A549 (cell line): ENCODE measurements around the gene VNN1.

ENCODE experiments used
- CTCF ChIP-seq: fragments of >200 bp; sonication (Bioruptor Twin); formaldehyde crosslinking; IDR thresholded peaks from 3 replicates; pipeline ENCODE4 v1.5.1; 2016
- EP300 ChIP-seq, 2 experiments: fragments of >200 bp; sonication (Bioruptor Twin); formaldehyde crosslinking; IDR thresholded peaks; 2 replicates in 1 of 2; 3 replicates in 1 of 2; pipeline ENCODE4 v1.6.1; 2016 to 2017
- ESRRA ChIP-seq: fragments of 150-350 bp; IDR thresholded peaks from 2 replicates; pipeline ENCODE4 v1.6.1; 2014; ENCODE audit warnings: mild to moderate bottlenecking, low read length, borderline replicate concordance
- JUNB ChIP-seq: fragments of >200 bp; sonication (Bioruptor Twin); formaldehyde crosslinking; IDR thresholded peaks from 2 replicates; pipeline ENCODE4 v1.6.1; 2016
- MYC ChIP-seq: IDR thresholded peaks from 2 replicates; pipeline ENCODE4 v1.6.1; 2012; ENCODE audit warnings: mild to moderate bottlenecking, inconsistent platforms, low read length, improper control_type of control experiment, borderline replicate concordance
- POLR2A ChIP-seq: IDR thresholded peaks from 2 replicates; pipeline ENCODE4 v1.6.1; 2012; ENCODE audit warnings: mild to moderate bottlenecking, low read length
- RAD21 ChIP-seq, 2 experiments: fragments of >200 bp in 1 of 2; sonication (Bioruptor Twin) in 1 of 2; formaldehyde crosslinking in 1 of 2; IDR thresholded peaks in 1 of 2; conservative IDR thresholded peaks in 1 of 2; 2 replicates in 1 of 2; 3 replicates in 1 of 2; pipeline ENCODE4 v1.6.1; 2012 to 2018; ENCODE audit warnings: inconsistent platforms in 1 of 2
- RFX5 ChIP-seq: fragments of 450-650 bp; IDR thresholded peaks from 2 replicates; pipeline ENCODE4 v1.7.1; 2014; ENCODE audit warnings: antibody characterized with exemption, mild to moderate bottlenecking, moderate library complexity
- SMC3 ChIP-seq: fragments of >200 bp; sonication (Bioruptor Twin); formaldehyde crosslinking; IDR thresholded peaks from 3 replicates; pipeline ENCODE4 v1.6.1; 2018; ENCODE audit warnings: inconsistent platforms
- USF2 ChIP-seq: fragments of 450-650 bp; IDR thresholded peaks from 2 replicates; pipeline ENCODE4 v1.6.1; 2014; ENCODE audit warnings: antibody characterized with exemption
- TF ChIP-seq, protein P1 (sequence below): fragments of 150-350 bp; IDR thresholded peaks from 2 replicates; pipeline ENCODE4 v1.6.1; 2014; ENCODE audit warnings: low read depth, mild to moderate bottlenecking, low read length
- TF ChIP-seq, protein P2 (sequence below): fragments of >200 bp; sonication (Bioruptor Twin); formaldehyde crosslinking; IDR thresholded peaks from 2 replicates; pipeline ENCODE4 v1.6.1; 2016
- TF ChIP-seq, protein P3 (sequence below): fragments of 200-600 bp; sonication (generic); IDR thresholded peaks from 2 replicates; pipeline ENCODE4 v1.6.1; 2016; ENCODE audit warnings: antibody characterized with exemption, mild to moderate bottlenecking, moderate library complexity

- TF ChIP-seq RFX5 (no peak), CTCF (no peak), RAD21 (conservative IDR thresholded peaks at IDR 0.05 in 1 of 2, IDR thresholded peaks at IDR 0.05 in 1 of 2) (no peak), SMC3 (no peak), USF2 (no peak), ESRRA (no peak), POLR2A (no peak), JUNB (no peak), MYC (no peak), EP300 (IDR thresholded peaks at IDR 0.05) (no peak)
- TF ChIP-seq, protein P1, sequence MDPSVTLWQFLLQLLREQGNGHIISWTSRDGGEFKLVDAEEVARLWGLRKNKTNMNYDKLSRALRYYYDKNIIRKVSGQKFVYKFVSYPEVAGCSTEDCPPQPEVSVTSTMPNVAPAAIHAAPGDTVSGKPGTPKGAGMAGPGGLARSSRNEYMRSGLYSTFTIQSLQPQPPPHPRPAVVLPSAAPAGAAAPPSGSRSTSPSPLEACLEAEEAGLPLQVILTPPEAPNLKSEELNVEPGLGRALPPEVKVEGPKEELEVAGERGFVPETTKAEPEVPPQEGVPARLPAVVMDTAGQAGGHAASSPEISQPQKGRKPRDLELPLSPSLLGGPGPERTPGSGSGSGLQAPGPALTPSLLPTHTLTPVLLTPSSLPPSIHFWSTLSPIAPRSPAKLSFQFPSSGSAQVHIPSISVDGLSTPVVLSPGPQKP: no peak
- TF ChIP-seq, protein P2, sequence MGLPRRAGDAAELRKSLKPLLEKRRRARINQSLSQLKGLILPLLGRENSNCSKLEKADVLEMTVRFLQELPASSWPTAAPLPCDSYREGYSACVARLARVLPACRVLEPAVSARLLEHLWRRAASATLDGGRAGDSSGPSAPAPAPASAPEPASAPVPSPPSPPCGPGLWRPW: no peak
- TF ChIP-seq, protein P3, sequence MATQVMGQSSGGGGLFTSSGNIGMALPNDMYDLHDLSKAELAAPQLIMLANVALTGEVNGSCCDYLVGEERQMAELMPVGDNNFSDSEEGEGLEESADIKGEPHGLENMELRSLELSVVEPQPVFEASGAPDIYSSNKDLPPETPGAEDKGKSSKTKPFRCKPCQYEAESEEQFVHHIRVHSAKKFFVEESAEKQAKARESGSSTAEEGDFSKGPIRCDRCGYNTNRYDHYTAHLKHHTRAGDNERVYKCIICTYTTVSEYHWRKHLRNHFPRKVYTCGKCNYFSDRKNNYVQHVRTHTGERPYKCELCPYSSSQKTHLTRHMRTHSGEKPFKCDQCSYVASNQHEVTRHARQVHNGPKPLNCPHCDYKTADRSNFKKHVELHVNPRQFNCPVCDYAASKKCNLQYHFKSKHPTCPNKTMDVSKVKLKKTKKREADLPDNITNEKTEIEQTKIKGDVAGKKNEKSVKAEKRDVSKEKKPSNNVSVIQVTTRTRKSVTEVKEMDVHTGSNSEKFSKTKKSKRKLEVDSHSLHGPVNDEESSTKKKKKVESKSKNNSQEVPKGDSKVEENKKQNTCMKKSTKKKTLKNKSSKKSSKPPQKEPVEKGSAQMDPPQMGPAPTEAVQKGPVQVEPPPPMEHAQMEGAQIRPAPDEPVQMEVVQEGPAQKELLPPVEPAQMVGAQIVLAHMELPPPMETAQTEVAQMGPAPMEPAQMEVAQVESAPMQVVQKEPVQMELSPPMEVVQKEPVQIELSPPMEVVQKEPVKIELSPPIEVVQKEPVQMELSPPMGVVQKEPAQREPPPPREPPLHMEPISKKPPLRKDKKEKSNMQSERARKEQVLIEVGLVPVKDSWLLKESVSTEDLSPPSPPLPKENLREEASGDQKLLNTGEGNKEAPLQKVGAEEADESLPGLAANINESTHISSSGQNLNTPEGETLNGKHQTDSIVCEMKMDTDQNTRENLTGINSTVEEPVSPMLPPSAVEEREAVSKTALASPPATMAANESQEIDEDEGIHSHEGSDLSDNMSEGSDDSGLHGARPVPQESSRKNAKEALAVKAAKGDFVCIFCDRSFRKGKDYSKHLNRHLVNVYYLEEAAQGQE: no peak
These were observed 305 bp upstream of the VNN1 start for GRCh38 chr6:132714160-132714559.
